DOHH2 (cell line): Measurements from ENCODE around the gene CRY1.

Experiments
- EZH2phosphoT487 ChIP-seq: fragments of 200-600 bp; sonication (generic); IDR thresholded peaks from 2 replicates; pipeline ENCODE4 v1.6.1; 2017; ENCODE audit warnings: borderline replicate concordance, mild to moderate bottlenecking, antibody characterized with exemption, low read length, moderate library complexity, mixed read lengths
- TF ChIP-seq, protein P1 (sequence below): fragments of 200-600 bp; sonication (generic); IDR thresholded peaks from one replicate; pipeline ENCODE4 v1.5.1; 2014; ENCODE audit warnings: antibody characterized with exemption, mild to moderate bottlenecking, low read depth, low read length; ENCODE audit not compliant: poor library complexity, severe bottlenecking

DNA sequence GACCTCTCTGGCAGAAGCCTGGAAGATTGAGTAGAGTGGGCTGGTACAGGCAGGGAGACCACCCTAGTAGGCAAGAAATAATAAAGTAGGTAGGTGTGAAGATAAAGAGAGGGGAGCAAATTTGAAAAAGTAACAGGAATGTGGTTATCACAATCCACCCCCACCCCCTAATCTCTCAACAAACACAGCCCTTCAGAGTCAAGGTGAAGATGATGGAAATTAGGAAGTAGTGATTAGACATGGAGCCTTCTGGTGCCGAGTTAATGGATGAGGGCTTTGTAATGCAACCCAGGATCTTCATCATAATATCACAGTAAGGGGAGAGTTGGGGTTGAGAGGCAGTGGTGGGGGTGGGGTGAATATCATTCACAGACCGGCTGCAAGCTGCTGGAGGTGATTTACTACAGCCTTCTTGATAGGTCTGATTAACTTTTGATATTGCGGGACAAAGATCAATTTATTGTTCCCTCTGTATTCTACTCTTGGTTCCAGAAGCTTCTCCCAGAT, 29.2 kb upstream of the CRY1 start:
- TF ChIP-seq, protein P1, sequence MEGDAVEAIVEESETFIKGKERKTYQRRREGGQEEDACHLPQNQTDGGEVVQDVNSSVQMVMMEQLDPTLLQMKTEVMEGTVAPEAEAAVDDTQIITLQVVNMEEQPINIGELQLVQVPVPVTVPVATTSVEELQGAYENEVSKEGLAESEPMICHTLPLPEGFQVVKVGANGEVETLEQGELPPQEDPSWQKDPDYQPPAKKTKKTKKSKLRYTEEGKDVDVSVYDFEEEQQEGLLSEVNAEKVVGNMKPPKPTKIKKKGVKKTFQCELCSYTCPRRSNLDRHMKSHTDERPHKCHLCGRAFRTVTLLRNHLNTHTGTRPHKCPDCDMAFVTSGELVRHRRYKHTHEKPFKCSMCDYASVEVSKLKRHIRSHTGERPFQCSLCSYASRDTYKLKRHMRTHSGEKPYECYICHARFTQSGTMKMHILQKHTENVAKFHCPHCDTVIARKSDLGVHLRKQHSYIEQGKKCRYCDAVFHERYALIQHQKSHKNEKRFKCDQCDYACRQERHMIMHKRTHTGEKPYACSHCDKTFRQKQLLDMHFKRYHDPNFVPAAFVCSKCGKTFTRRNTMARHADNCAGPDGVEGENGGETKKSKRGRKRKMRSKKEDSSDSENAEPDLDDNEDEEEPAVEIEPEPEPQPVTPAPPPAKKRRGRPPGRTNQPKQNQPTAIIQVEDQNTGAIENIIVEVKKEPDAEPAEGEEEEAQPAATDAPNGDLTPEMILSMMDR: no peak
- no peak for TF ChIP-seq EZH2phosphoT487
